ENCODE results near the gene ADAMTS2. TPM values are rescaled to one million over a fixed set of nuclear protein-coding genes. Genes with fewer than 3 reads are reported as not detected.

ADAMTS2 gene
- total RNA-seq, 1 experiment from 2014 or later, result not detected

DNA sequence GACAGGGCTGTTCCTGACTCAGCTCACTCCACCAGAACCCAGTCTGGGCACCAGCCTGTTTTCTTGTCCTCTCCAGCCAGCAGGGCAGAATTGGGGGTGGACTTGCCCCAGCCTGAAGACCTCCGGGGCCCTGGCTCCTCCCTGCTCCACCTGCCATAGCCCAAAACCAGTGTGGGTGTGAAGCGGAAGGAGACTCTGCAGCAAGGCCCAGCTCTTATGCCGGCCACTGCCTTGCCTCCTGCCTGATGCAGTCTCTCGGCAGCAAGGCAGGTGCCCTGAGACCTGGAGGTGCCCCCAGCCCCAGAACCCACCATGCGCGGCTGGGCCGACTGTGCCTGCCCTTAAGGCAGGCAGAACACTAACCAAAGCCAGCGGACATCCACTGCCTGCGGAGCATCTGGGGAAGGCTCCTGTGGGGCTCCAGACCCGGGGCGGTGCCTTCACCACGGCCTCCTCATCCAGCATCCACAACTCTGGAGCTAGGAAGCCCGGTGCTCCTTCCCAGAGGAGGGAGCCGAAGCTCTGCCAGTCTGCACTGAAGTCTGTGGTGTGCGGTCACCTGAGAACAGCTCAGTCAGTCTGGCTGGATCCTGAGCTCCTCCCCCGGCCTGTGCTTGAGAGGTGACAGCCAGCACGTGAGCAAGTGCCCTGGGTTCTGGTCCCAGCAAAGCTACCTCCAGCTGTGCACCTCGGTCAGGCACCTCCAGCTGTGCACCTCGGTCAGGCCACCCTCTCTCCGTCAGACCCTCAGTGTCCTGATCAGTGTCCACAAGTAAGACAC lies 116.7 kb downstream of the ADAMTS2 start:
- no peak overlapping the region for H3K27ac ChIP-seq (ENCODE audit: low read length)
- H3K4me3 ChIP-seq (ENCODE audit: low read length), result no peak overlapping the region
- no peak for ATAC-seq
- H3K9me2 ChIP-seq (replicated peaks; ENCODE audit: low read length), result no peaks in the 10 kb centered on the region
- CTCF ChIA-PET, result no interaction called here
- DNase-seq, result no peak
- H3K79me2 ChIP-seq (ENCODE audit: low read length), result no peaks in the 10 kb centered on the region
- no peaks in the 10 kb centered on the region for H4K20me1 ChIP-seq (ENCODE audit: low read length)
- POLR2A ChIA-PET (ENCODE audit: unreplicated experiment), result no interaction called here
- peaks cover 47% of the 10 kb centered on the region for H3K27me3 ChIP-seq (ENCODE audit: low read length)
- H3K9ac ChIP-seq (ENCODE audit: low read length), result no peak overlapping the region
- TF ChIP-seq, protein P1, sequence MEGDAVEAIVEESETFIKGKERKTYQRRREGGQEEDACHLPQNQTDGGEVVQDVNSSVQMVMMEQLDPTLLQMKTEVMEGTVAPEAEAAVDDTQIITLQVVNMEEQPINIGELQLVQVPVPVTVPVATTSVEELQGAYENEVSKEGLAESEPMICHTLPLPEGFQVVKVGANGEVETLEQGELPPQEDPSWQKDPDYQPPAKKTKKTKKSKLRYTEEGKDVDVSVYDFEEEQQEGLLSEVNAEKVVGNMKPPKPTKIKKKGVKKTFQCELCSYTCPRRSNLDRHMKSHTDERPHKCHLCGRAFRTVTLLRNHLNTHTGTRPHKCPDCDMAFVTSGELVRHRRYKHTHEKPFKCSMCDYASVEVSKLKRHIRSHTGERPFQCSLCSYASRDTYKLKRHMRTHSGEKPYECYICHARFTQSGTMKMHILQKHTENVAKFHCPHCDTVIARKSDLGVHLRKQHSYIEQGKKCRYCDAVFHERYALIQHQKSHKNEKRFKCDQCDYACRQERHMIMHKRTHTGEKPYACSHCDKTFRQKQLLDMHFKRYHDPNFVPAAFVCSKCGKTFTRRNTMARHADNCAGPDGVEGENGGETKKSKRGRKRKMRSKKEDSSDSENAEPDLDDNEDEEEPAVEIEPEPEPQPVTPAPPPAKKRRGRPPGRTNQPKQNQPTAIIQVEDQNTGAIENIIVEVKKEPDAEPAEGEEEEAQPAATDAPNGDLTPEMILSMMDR (conservative IDR thresholded peaks at IDR 0.05; ENCODE audit: low read depth, low read length), result no peak
- no peaks in the 10 kb centered on the region for H3K9me3 ChIP-seq (ENCODE audit: low read length)
- H3K4me2 ChIP-seq (ENCODE audit: low read length), result no peak overlapping the region
- no peaks in the 10 kb centered on the region for H3K4me1 ChIP-seq (ENCODE audit: insufficient read depth, low read length)
- no peaks in the 10 kb centered on the region for H3F3A ChIP-seq (ENCODE audit: low read length, unreplicated experiment)
- no TSS peak for BruUV-seq (replicated peaks)
- no peak overlapping the region for H2AFZ ChIP-seq (ENCODE audit: low read length)
- no peaks in the 10 kb centered on the region for H3K36me3 ChIP-seq (ENCODE audit: low read depth, low read length)
- intact Hi-C loops (cut with micrococcal nuclease), result no loop called here

DNA sequence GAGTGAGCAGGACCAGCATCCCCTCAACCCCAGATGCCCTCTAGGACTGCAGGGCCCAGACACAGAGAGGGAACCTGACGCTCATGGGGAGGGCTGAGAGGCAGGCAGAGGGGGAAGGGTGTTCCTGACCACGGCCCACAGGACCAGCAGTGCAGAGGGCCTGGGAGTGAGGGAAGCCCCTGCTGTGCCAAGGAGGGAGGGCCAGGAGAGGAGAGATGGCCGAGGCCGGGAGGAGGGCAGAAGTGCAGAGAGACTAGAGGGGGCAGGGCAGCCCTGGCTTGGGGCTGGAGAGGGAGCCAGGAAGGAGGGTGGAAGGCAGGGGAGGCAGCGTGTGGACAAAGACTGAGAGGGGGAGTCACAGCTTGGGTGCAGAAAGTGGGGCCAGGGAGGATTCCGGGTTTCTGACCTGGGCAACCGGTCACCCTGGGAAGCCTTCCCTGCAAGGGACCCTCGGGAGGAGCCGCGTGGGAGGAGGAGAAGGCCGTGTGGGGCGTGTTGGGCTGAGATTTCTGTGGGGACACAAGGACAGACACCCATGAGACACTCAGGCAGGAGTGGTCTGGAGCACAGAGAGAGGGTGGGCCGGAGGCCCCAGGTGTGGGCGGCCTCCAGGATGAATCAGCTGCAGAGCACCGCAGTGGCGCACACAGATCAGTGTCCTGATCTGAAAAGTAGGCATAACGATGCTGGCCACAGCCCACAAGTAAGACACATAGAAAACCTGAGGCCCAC lies 117.5 kb downstream of the ADAMTS2 start:
- Histone ChIP-seq H3K4me2 (ENCODE audit: low read length) (no peak overlapping the region), H3K79me2 (ENCODE audit: low read length) (no peaks in the 10 kb centered on the region), H3K9me2 (replicated peaks; ENCODE audit: low read length) (no peaks in the 10 kb centered on the region), H3K9ac (ENCODE audit: low read length) (no peak overlapping the region), H2AFZ (ENCODE audit: low read length) (no peak overlapping the region), H3K27me3 (ENCODE audit: low read length) (peaks cover 39% of the 10 kb centered on the region), H3F3A (ENCODE audit: low read length, unreplicated experiment) (no peaks in the 10 kb centered on the region), H3K4me1 (ENCODE audit: insufficient read depth, low read length) (no peaks in the 10 kb centered on the region), H3K4me3 (ENCODE audit: low read length) (no peak overlapping the region), H3K27ac (ENCODE audit: low read length) (no peak overlapping the region), H3K9me3 (ENCODE audit: low read length) (no peaks in the 10 kb centered on the region), H4K20me1 (ENCODE audit: low read length) (no peaks in the 10 kb centered on the region), H3K36me3 (ENCODE audit: low read depth, low read length) (no peaks in the 10 kb centered on the region)
- ChIA-PET CTCF (no interaction called here), POLR2A (ENCODE audit: unreplicated experiment) (no interaction called here)
- no TSS peak for BruUV-seq (replicated peaks)
- intact Hi-C loops (cut with micrococcal nuclease), result no loop called here
- no peak for ATAC-seq
- DNase-seq, result no peak
- TF ChIP-seq, protein P1 (conservative IDR thresholded peaks at IDR 0.05; ENCODE audit: low read depth, low read length), result no peak
- TF ChIP-seq EZH2 (IDR thresholded peaks at IDR 0.05; ENCODE audit: low read length, unreplicated experiment) (no peak), EZH2phosphoT487 (IDR thresholded peaks at IDR 0.05; ENCODE audit: borderline replicate concordance, low read length) (no peak)

DNA sequence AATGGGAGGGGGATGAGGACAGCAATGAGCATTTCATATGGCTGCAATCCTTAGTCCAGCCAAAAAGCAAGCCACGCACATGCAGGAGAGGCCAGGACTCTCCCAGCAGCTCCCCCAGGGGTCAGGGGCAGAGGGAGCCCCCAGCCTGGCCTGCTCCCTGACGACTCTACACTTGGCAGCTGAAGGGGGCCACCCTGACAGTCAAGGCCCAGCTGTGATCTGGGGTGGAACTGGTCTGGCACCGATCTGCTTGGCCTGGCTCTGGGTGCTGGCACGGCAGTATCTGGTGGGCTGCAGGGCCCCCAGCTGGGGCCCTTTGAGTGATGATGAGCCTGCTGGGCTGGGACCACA lies 118.1 kb downstream of the ADAMTS2 start:
- H3K9ac ChIP-seq (ENCODE audit: low read length), result no peak overlapping the region
- no peaks in the 10 kb centered on the region for H3F3A ChIP-seq (ENCODE audit: low read length, unreplicated experiment)
- no peaks in the 10 kb centered on the region for H4K20me1 ChIP-seq (ENCODE audit: low read length)
- no TSS peak for BruUV-seq (replicated peaks)
- H3K9me2 ChIP-seq (replicated peaks; ENCODE audit: low read length), result no peaks in the 10 kb centered on the region
- intact Hi-C loops (cut with micrococcal nuclease), result no loop called here
- H2AFZ ChIP-seq (ENCODE audit: low read length), result no peak overlapping the region
- DNase-seq, result no peak
- ChIA-PET CTCF (no interaction called here), POLR2A (ENCODE audit: unreplicated experiment) (no interaction called here)
- no peak overlapping the region for H3K4me3 ChIP-seq (ENCODE audit: low read length)
- H3K27ac ChIP-seq (ENCODE audit: low read length), result no peak overlapping the region
- H3K4me1 ChIP-seq (ENCODE audit: insufficient read depth, low read length), result no peaks in the 10 kb centered on the region
- no peak for TF ChIP-seq EZH2phosphoT487 (IDR thresholded peaks at IDR 0.05; ENCODE audit: borderline replicate concordance, low read length)
- no peaks in the 10 kb centered on the region for H3K79me2 ChIP-seq (ENCODE audit: low read length)
- peaks cover 34% of the 10 kb centered on the region for H3K27me3 ChIP-seq (ENCODE audit: low read length)
- ATAC-seq, result no peak
- H3K4me2 ChIP-seq (ENCODE audit: low read length), result no peak overlapping the region
- no peaks in the 10 kb centered on the region for H3K9me3 ChIP-seq (ENCODE audit: low read length)
- no peaks in the 10 kb centered on the region for H3K36me3 ChIP-seq (ENCODE audit: low read depth, low read length)
